WI38 (cell line): ENCODE results near the gene MAGI1.

Experiments used
- H3K4me3 ChIP-seq: 2 replicates; pipeline ENCODE4 v1.5.1; 2011; ENCODE audit warnings: low read depth, mild to moderate bottlenecking, control low read depth, low read length
- CTCF ChIP-seq: IDR thresholded peaks from 2 replicates; pipeline ENCODE4 v1.5.1; 2012; ENCODE audit warnings: low read depth, mild to moderate bottlenecking, control low read depth, low read length

The MAGI1 gene

DNA sequence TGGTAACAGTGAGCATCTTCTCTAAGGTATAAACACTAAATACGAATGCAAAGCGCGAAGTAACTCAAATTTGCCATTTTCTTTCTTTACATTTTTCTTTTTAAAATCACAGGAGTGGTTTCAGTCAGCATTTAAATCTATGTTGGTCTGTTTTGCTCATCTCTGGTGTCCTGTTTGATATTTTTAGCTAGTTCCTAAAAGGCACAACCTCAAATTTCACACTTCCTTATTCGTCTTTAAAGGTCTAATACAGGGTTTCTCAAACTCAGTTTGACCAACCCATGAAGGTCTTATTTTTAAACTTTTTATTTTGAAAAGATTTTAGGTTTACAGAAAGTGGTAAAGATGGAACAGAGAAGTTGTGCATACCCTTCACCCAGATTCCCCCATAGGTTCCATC lies 201.1 kb downstream of the MAGI1 start:
- H3K4me3 ChIP-seq = no peak overlapping the region
- no peak for TF ChIP-seq CTCF

- no peak overlapping the region for H3K4me3 ChIP-seq
- TF ChIP-seq CTCF = no peak
Observed at GRCh38 chr3:65836047-65836446, 202.7 kb downstream of the MAGI1 start.

GRCh38 chr3:65833761-65834505 lies 204.8 kb downstream of the MAGI1 start:
- TF ChIP-seq CTCF = no peak

GRCh38 chr3:65831733-65832425 lies 206.8 kb downstream of the MAGI1 start:
- no peak for TF ChIP-seq CTCF

More at GRCh38 chr3:65833761-65834505, 204.8 kb downstream of the MAGI1 start:
- H3K4me3 ChIP-seq = no peak overlapping the region; the same call in 1 of the 2 replicates

GRCh38 chr3:65830948-65831732 lies 207.6 kb downstream of the MAGI1 start:
- H3K4me3 ChIP-seq = no peak overlapping the region
- no peak for TF ChIP-seq CTCF

More at GRCh38 chr3:65831733-65832425, 206.8 kb downstream of the MAGI1 start:
- H3K4me3 ChIP-seq = no peak overlapping the region

DNA sequence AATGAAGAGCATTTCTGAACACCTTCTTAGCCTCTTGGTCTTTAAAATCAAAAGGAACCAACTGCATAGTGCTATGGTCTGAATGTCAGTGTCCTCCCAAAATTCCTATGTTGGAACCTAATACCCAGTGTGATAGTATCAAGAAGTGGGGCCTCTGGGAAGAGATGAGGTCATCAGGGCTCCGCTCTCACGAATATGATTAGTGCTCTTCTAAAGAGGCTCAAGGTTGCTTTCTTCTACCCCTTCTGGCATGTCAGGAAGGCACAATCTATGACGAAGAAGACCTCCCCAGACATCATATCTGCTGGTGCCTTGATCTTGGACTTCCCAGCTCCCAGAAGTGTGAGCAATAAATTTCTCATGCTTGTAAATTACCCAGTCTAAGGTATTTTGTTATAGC lies 209.5 kb downstream of the MAGI1 start:
- no peak for TF ChIP-seq CTCF
- H3K4me3 ChIP-seq = no peak overlapping the region
